GM19395 (cell line): ENCODE measurements around the gene AIFM2.
"Not testable (repeated sequence)": the region's sequence is repeated elsewhere in the genome, so short reads cannot be mapped to it uniquely, and the experiment has no call there.

Source experiments
- ATAC-seq: cut with Tn5 transposase; IDR thresholded peaks from one replicate; pipeline ENCODE4 v1.9.1; 2021; ENCODE audit warnings: mild to moderate bottlenecking, moderate library complexity; ENCODE audit not compliant: unreplicated experiment

Gene AIFM2

DNA sequence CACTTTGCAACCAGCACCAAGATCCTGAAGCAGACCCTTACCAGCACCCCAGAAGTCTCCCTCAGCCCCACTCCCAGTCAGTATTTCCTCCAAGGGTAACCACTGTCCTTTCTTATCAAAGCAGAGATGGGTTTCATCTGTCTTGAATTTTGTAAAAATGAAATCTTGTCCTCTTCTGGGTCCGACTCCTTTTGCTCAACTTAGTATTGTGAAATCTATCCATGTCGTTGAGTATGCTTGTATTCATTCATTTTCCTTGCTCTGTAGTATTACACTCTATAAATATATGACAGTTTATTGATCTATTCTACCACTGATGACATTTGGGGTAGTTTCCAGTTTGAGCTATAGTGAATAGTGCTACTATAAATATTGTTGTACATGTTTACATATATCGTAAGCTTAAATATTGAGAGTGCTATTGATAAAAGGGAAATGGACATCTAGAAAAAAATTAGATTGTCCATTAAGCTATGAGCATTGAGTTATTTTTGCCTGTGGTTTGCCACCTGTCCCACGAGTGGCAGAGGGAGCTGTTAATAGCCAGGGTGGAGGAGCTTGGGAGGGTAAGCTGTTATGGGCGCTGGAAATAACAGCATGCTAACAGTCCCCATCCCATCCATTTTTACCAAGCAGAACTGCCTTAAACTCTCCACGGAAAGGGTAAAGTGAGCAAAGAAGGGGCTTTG, 36.5 kb downstream of the AIFM2 start:
- no peak for ATAC-seq

DNA sequence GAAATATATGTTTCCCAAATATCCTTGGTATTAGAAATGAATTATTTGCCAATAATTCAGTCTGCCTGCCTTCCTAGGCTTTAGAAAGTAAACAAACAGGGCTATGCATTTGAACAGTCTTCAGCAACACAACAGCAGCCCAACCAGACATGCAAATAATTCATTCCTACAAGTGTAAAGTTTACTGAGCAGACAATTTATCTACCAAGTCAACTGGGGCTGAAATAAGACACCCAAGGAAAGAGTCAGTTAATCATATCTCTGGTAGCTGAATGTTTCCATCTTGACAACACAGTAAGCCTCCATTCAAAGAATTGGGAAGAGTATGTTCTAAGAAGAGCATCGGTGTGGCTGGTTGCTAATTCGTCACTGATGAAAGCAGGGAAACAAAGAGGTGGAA, 38.4 kb downstream of the AIFM2 start:
- ATAC-seq = no peak

DNA sequence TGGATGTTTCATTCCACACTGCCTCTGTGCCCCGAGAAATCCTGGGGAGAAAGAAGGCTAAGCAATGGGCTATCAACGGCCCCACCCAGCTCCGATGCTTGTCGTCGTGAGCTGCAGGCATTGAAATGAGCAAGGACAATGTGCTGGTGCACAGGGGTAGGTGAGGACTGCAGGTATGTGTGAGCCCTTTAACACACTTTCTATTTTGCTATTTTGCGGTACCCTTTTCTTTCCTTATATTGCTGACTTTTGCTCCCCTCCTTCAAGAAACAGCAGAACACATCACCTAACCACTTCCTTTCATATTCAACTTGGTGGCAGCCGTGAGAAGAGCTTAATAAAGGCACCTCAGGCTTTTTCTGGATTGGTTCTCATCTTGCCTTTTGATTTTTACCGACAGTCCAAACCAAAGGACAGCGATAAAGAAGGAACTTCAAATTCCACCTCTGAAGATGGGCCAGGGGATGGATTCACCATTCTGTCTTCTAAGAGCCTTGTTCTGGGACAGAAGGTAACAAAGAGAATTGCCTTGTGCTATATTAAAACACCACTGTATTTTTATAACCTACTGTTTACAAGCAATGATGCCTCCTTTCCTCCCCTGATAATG, 39.2 kb downstream of the AIFM2 start:
- no peak for ATAC-seq

DNA sequence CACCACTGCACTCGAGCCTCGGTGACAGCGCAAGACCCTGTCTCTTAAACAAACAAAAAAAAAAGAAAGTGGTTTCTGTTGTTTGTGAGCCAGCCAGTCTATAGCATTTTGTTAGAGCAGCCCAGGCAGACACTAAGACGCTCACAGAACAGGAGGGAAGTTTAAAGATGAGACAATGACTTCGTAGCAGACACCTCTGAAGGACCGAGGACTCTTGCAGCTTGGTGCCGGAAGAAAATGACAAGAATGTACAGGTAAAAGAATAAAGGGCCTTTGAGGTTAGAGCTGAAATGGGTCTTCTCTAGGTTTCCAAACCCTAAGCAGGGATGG, 40.3 kb downstream of the AIFM2 start:
- ATAC-seq = no peak

DNA sequence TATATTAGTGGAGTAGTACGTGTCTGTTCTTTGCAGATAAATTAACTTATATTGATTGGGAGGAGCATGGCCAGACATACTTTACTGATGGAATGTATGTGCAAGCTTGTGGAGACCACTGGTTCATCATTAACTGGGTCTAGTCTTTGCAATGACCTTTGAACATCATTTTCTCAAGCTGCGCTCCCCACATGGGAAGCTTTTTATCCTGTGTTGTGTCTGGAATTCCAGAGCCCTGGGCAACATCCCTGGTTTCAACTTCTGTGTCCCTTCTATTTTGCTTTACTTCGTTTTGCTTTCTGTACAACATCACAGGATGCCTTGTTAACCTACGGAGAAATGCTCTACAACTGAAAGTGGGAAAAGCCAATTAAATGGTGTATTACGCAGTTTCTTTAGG, 41.7 kb downstream of the AIFM2 start:
- no peak for ATAC-seq

DNA sequence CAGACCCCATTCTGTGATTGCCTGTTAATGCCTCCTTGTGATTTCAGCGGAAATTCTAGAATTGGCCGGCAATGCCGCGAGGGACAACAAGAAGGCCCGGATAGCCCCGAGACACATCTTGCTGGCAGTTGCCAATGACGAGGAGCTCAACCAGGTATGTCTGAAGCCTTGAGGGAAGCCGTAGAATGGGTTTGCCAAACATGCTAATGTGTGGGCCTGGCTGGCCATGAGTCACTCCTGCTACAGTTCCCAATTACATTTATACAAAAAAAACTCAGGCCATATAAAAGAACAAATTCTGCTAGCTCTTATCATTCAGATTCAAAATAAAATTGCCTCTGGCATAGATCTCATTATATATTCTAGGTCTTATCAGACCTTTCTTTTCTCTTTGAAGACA, 42.6 kb downstream of the AIFM2 start:
- no peak for ATAC-seq

DNA sequence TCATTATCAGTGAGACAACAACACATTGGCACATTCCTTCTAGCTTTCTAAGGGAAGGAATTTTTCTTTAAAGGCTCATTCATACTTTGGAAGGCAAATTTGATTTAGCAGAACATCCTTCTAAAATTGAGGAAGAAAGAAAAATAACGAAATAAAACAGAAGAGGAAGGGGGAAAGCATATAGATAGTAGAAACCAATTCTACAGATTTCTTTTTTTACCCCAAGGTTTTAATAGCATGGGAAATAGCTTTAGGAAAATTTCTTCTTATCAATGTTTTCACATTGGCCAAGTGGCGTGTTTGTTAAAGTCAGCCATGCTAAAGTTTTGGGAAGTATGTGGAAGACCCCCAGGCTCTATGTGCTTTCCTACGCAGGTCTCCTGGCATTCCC, 44.3 kb downstream of the AIFM2 start:
- ATAC-seq = no peak

DNA sequence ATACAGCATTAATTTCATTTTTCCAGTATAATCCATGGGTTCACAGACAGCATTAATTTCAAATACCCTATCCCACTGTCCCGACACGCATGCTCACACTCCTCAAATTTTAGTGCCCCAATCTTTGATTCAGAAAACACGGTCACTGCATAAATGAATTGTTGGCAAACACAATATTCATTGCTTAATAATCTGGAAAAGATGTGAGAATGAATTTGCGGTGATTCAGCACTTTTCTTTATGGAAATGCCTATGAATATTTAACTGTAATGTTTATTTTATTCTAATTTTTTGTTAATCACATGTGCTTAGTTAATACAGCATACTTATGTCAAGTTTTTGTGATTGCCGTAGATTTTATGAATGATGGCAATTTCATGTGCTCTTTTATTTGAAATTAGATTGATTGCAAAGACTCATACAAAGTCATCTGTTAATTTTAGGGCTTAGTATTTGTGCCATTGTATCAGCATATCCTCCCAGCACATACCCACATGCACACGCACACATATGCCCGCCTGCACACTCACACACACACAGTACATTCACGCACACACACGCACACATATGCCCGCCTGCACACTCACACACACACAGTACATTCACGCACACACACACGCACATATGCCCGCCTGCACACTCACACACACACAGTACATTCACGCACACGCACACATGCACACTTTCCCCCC, 44.9 kb downstream of the AIFM2 start:
- no peak for ATAC-seq

DNA sequence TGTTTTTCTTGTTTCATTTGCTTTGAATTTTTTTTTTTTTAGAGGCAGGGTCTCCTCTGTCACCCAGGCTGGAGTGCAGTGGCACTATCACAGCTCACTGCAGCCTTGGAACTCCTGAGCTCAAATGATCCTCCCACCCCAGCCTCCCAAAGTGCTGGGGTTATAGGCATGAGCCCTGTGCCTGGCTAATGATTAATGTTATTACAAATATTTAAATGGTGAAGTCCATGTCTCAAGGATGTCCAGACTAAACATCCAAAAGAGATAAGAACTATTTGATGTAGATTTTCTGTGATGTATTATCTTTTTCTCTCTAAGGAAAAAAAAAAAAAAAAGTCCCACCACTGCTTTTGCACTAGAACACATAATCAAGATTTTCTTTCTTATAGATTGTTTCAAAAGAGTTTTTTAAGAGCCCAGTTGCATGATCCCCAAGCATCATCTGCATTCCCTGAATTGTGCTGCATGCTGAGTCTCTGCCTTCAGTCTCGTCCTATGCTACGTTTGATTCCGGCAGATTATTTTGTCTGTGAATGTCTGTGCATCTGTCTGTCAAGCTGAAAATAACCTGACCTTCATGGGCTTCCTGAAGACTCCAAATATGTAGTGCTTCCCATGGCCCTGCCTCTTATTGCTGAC, 46.5 kb downstream of the AIFM2 start:
- ATAC-seq = no peak

DNA sequence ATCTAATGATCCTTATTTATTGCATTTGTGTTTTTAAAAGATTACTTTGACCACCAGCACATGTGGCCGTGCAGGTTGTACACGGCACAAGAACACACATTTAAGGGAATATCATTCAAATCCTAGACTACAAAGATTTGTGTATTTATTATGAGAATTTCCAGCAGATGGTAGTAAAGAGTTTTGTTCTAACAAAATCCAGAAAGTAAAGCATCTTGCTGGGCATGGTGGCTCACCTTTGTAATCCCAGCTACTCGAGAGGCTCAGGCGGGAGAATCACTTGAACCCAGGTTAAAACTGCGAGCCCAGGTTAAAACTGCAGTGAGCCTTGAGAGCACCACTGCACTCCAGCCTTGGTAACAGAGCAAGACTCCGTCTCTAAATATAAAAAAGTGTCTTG, 48.4 kb downstream of the AIFM2 start:
- ATAC-seq = no peak

DNA sequence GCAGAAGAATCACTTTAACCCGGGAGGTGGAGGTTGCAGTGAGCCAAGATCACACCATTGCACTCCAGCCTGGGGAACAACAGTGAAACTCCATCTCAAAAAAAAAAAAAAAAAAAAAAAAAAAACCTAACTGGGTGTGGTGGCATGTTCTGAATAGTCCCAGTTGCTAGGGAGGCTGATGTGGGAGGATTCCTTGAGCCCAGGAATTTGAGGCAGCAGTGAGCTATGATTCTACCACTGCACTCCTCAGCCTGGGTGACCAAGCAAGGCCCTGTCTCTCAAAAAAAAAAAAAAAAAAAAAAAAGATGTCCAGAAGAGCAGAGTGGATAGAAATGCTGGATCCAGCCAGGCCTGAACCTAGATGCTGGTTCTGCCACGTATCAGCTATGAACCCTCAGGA, 51.8 kb downstream of the AIFM2 start:
- not testable (repeated sequence) for ATAC-seq

DNA sequence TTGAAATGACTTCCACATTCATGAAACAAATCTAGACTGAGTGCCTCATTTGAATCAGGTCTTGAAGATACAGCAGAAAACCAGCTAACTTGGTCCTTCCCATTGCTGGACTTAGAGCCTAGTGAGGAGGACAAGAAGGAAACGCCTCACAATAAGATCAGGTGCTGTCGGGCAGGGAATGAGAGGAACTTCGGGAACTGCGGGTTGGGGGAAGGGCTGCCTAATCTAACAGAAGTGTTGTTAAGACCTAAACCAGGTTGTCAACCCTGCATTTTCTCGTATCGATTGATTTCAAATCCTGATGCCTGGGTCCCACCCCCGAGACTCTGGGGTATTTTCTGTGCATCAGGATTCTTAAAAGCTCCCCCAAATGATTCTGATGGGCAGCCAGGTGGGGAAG, 53.7 kb downstream of the AIFM2 start:
- ATAC-seq = no peak

DNA sequence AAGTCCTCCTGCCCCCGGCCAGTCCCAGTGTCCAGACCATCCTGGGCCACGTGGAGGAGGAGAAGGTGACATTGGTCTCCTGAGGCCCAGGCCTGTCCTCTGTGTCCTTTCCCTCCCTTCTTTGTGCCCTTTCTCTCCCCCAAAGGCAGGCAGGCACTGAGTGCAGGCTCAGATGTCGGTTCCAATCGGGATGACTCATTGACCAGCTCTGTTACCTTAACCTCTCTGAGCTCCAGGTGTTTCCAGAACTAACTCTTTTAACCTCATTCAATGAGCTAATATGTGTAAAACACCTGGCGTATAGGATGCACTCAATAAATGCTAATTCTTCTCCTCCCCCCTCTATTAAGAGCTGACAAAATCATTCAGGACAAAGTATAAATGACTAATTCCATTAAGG, 54.3 kb downstream of the AIFM2 start:
- no peak for ATAC-seq

DNA sequence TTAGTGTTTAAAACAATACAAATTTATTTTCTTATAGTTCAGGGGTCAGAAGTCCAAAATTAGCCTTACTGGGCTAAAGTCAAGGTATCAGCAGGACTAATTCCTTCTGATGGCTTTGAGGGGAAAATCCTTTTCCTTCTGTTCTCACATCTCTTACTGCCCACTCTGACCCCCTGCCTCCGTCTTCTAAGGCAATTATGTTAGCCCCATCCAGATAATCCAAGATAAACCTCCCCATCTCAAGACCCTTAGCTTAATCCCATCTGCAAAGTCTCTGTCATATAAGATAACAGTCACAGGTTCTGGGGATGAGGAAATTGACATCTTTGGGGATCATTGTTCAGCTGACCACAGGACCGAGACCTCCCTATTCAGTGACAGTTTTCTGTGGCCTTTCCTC, 57.7 kb downstream of the AIFM2 start:
- ATAC-seq = no peak

DNA sequence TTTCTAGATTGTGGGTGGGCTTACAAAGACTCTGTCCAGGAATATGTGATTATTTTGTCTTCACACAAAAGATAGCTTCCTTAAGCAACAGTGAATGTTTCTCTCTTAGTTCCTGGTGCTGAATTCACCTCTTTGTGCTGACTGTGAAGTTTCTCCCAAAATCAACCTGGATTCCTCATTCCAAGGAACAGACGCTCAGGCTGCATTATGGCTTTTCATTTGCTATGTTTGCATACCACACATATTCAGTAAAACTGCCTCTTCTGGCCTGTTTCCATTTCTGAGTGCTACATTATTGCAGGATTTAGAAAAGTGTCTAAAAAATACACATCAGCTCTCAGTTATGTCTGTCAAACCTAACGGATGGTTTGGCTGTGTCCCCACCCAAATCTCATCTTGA, 58.5 kb downstream of the AIFM2 start:
- ATAC-seq = no peak

DNA sequence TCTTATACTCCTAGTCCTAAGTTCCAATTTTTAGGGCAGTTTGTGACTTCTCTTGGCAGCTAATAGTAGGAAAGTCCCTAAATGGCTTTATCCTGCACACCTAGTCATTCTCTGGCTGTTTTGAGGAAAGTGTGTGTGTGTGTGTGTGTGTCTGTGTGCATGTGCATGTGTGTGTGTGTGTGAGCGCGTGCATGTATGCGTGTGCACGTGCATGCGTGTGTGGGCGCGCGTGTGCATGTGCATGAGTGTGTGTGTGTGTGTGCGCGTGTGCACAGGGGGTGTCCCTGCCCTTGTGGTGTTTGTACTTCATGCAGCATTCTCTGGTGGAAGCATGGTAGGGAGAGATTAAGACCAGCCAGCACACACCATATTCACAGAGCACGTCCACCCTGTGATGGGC, 61.8 kb downstream of the AIFM2 start:
- ATAC-seq = no peak

DNA sequence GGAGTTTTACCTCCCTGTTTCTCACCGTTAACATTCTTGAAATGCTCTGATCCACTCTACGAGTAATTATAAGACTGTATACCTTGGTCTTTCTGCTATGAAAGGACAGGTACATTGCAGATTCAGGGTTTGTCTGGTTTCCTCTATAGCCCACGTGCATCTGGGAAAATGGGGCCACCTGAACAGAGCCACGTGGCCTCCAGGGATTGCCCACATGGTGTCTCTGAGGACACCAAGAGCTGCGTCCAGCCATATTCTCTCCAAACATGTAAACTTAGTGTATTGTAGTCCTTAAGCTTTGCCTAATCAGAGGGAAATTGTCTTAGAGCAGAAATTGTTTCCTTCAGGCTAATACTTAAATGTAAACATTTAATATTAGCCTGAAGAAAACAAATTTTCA, 63.3 kb downstream of the AIFM2 start:
- no peak for ATAC-seq

DNA sequence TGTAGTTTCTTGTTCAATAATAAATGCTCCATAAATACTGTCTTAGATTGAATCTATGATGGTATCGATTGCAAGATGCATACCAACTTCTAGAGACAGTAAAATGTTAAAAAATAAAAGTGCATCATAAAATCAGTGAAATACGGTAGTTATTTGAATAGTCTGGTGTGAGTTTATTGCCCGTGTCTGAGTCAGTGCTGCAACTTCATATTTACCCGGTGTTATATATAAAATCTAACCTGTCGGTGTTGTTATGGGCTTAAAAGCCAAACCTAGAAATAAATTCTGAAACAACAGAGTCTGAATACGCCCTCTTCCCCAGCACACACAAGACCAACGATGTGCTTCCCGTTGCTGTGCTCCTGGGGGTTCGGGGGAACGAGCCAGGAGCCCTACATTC, 63.7 kb downstream of the AIFM2 start:
- ATAC-seq = no peak

DNA sequence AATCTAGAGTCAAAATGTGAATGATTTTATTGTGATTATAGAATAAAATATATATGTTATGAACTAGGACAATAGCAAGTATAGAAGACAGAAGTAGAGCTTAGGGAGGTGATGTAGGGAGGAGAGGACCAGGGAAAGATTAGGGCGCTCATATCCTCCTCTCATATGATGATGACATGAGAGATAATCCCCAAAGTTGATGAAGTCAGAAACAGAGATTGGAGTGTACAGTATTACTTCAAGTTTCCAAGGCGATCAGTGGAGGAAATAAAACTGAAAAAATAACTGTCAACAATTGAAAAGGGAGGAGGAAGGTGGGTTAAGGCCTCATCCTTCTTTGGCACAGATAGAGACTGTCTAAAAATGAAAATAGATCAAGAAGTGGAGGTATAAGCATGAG, 65.0 kb downstream of the AIFM2 start:
- no peak for ATAC-seq

DNA sequence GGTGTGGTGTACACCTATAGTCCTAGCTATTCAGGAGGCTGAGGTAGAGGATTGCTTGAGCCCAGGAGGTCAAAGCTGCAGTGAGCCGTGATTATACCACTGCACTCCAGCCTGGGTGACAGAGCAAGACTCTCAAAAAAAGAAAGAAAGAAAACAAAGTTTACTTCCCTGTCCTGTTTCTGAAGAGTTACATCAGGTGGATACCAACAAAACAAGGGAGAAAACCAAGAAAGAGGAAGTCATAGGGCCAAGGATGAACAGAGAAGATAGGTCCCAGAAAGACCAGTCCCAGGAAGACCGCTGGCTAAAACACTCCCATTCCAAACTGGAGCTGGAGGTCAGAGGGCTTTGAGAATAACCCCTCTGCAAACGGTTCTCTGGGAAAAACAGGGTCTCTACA, 66.4 kb downstream of the AIFM2 start:
- no peak for ATAC-seq

DNA sequence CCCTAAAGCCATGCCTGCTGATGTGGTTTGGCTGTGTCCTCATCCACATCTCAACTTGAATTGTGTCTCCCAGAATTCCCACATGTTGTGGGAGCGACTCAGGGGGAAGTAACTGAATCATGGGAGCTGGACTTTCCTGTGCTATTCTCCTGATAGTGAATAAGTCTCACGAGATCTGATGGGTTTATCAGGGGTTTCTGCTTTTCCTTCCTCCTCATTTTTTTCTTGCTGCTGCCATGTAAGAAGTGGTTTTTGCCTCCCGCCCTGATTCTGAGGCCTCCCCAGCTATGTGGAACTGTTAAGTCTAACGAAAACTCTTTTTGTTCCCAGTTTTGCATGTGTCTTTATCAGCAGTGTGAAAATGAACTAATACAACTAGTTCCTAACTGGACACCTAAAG, 68.1 kb downstream of the AIFM2 start:
- no peak for ATAC-seq

DNA sequence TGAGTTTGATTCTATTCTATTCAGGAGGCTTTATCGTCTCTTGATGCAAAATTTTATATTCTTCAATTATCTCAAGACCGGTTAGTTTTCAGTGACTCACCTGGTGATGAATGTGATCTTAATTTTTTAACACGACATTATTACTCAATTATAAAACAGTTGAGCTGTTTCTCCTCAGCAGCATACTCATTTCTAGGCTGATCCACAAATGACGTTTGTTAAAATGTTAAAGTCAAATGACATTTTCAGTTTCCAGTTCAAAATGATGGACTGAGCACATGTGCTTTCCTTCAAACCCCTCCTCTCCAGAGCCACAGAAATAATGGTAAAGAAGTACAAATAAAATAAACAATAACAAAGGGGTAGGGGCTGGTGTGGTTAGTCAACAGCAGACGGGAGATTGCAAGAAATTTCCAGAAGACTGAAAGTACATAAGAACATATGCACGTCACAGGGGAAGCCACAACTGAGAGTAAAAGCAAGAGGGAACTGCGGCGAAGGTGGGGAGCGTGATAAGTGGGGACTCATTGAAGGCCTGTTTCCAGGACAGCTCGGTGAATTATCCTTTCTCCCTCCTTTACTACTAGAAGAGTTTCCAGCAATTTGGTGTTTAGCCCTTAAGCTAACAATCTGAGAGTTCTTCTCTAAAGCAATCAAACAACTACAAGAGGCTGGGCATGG, 69.1 kb downstream of the AIFM2 start:
- ATAC-seq = no peak
